HepG2 (cell line): Measurements from ENCODE around the gene STEAP1B. TPM values are rescaled to one million over a fixed set of nuclear protein-coding genes. Genes with fewer than 3 reads are reported as not detected.

Experiments used
- ATAC-seq: fragments of 200-7000 bp; cut with Tn5 transposase; 3 replicates; pipeline ENCODE4 v1.9.1; 2020; ENCODE audit warnings: mild to moderate bottlenecking, moderate library complexity
- BruUV-seq: library from RNA; stranded (reverse); fragments of 400-500 nt; replicated peaks from 2 replicates; lab custom pipeline; 2021; lab: Mats Ljungman, UMichigan
- CTCF ChIA-PET: fragments of 300-600 bp; formaldehyde crosslinking; extraction: SDS; loops from one replicate; lab custom pipeline; 2021; ENCODE audit warnings: low total read pairs, inconsistent platforms, low intra/inter-chr PET ratio; lab: Yijun Ruan, JAX
- POLR2A ChIA-PET: fragments of 350-600 bp; sonication (Branson Sonifier 250); formaldehyde crosslinking; loops from one replicate; lab custom pipeline; 2020; ENCODE audit warnings: antibody characterized with exemption, inconsistent platforms; lab: Yijun Ruan, JAX
- DNase-seq: peaks from one replicate; pipeline ENCODE4 v3.0.0-alpha.2; 2015; ENCODE audit warnings: low spot score
- FAIRE-seq: peaks from 3 replicates; lab custom pipeline; 2011; peaks lifted over from hg19 to GRCh38; lab: Jason Lieb, UNC
- H2AFZ ChIP-seq: one replicate; pipeline ENCODE4 v1.6.1; 2011; ENCODE audit warnings: low read length, inconsistent platforms
- H3K27ac ChIP-seq: fragments of 300-600 bp; 3 replicates; pipeline ENCODE4 v1.8.0; 2011; ENCODE audit warnings: mixed run types, mild to moderate bottlenecking, mixed read lengths, low read length, inconsistent platforms; ENCODE audit not compliant: insufficient read depth; ENCODE audit errors: extremely low read length
- H3K27me3 ChIP-seq, 2 experiments: fragments of 200-600 bp in 1 of 2; 2 replicates in 1 of 2; 3 replicates in 1 of 2; pipeline versions ENCODE4 v1.6.0 to v1.8.0; 2011; ENCODE audit warnings: low read length in 2 of 2, mild to moderate bottlenecking in 2 of 2, moderate library complexity in 2 of 2, inconsistent platforms in 1 of 2; ENCODE audit not compliant: insufficient read depth in 2 of 2, control insufficient read depth in 1 of 2
- H3K36me3 ChIP-seq, 2 experiments: fragments of 200-600 bp in 1 of 2; replicated peaks in 1 of 2; 2 replicates in 1 of 2; 3 replicates in 1 of 2; pipeline versions ENCODE4 v1.5.1 to v1.8.0; 2011; ENCODE audit warnings: low read length in 2 of 2, inconsistent platforms in 1 of 2; ENCODE audit not compliant: insufficient read depth in 2 of 2, control insufficient read depth in 1 of 2
- H3K4me1 ChIP-seq: 2 replicates; pipeline ENCODE4 v1.5.1; 2012; ENCODE audit warnings: low read length, inconsistent platforms; ENCODE audit not compliant: insufficient read depth
- H3K4me2 ChIP-seq: 2 replicates; pipeline ENCODE4 v1.6.0; 2011; ENCODE audit warnings: low read depth, low read length, inconsistent platforms
- H3K4me3 ChIP-seq, 3 experiments: fragments of 200-600 bp in 1 of 3; sonication (generic), shearing (Covaris generic) in 1 of 3; replicated peaks in 1 of 3; 2 replicates each; pipeline ENCODE4 v1.5.1; 2011 to 2016; ENCODE audit warnings: low read length in 3 of 3, inconsistent platforms in 2 of 3, low read depth in 2 of 3, mild to moderate bottlenecking in 2 of 3, control low read depth in 1 of 3, mixed read lengths in 1 of 3; ENCODE audit not compliant: insufficient read depth in 1 of 3
- H3K79me2 ChIP-seq: one replicate; pipeline ENCODE4 v1.6.1; 2011; ENCODE audit warnings: low read length, inconsistent platforms; ENCODE audit not compliant: insufficient read depth
- H3K9ac ChIP-seq: 2 replicates; pipeline ENCODE4 v1.6.0; 2011; ENCODE audit warnings: mild to moderate bottlenecking, low read depth, low read length, inconsistent platforms; ENCODE audit not compliant: insufficient read depth
- H3K9me3 ChIP-seq: 2 replicates; pipeline ENCODE4 v1.5.1; 2012; ENCODE audit warnings: mild to moderate bottlenecking, low read length
- H4K20me1 ChIP-seq: 2 replicates; pipeline ENCODE4 v1.6.0; 2011; ENCODE audit warnings: inconsistent platforms, mild to moderate bottlenecking, low read length, moderate library complexity; ENCODE audit not compliant: insufficient read depth
- ARID5B ChIP-seq: IDR thresholded peaks from 2 replicates; pipeline ENCODE4 v1.4.0; 2020; ENCODE audit warnings: mild to moderate bottlenecking, missing genetic modification reagents
- BHLHE40 ChIP-seq: IDR thresholded peaks from 2 replicates; pipeline ENCODE4 v1.6.1; 2011; ENCODE audit warnings: low read length, improper control_type of control experiment
- DNMT3B ChIP-seq: conservative IDR thresholded peaks from 2 replicates; pipeline ENCODE4 v1.6.1; 2016; ENCODE audit warnings: missing biosample characterization, control low read depth
- HOXA5 ChIP-seq: sonication (generic); formaldehyde crosslinking; IDR thresholded peaks from 2 replicates; pipeline ENCODE4 v1.4.0; 2020; ENCODE audit warnings: missing genetic modification reagents
- MAFF ChIP-seq: IDR thresholded peaks from 2 replicates; pipeline ENCODE4 v1.6.1; 2011; ENCODE audit warnings: low read depth, low read length, improper control_type of control experiment
- NFE2L1 ChIP-seq: sonication (generic); formaldehyde crosslinking; IDR thresholded peaks from 2 replicates; pipeline ENCODE4 v1.4.0; 2020; ENCODE audit warnings: missing genetic modification reagents, mild to moderate bottlenecking, borderline replicate concordance
- NR2F2 ChIP-seq: IDR thresholded peaks from 2 replicates; pipeline ENCODE4 v1.6.1; 2012; ENCODE audit warnings: low read depth, inconsistent platforms, borderline replicate concordance
- SMAD1 ChIP-seq: sonication (generic); formaldehyde crosslinking; IDR thresholded peaks from 2 replicates; pipeline ENCODE4 v1.4.0; 2020; ENCODE audit warnings: missing genetic modification reagents, low read depth, mild to moderate bottlenecking, borderline replicate concordance
- TFAP4 ChIP-seq: sonication (generic); IDR thresholded peaks from 2 replicates; pipeline ENCODE4 v1.6.1; 2016; ENCODE audit warnings: low read depth, borderline replicate concordance
- TP53 ChIP-seq: sonication (generic); formaldehyde crosslinking; conservative IDR thresholded peaks from 2 replicates; pipeline ENCODE4 v1.4.0; 2020; ENCODE audit warnings: missing genetic modification reagents
- ZNF17 ChIP-seq: sonication (generic); formaldehyde crosslinking; IDR thresholded peaks from 2 replicates; pipeline ENCODE4 v1.5.0; 2020; ENCODE audit warnings: mild to moderate bottlenecking, missing genetic modification reagents
- ZNF367 ChIP-seq: sonication (generic); formaldehyde crosslinking; IDR thresholded peaks from 2 replicates; pipeline ENCODE4 v1.4.0; 2020; ENCODE audit warnings: missing genetic modification reagents, borderline replicate concordance
- ZNF746 ChIP-seq: sonication (generic); formaldehyde crosslinking; IDR thresholded peaks from 2 replicates; pipeline ENCODE4 v1.8.0; 2022; ENCODE audit warnings: mild to moderate bottlenecking, missing genetic modification reagents
- ZNF891 ChIP-seq: sonication (generic); formaldehyde crosslinking; IDR thresholded peaks from 2 replicates; pipeline ENCODE4 v1.5.0; 2020; ENCODE audit warnings: mild to moderate bottlenecking, missing genetic modification reagents
- WGBS: methylation state at CpG from one replicate; pipeline ENCODE4 v1.1.6; 2017; ENCODE audit warnings: low lambda C conversion rate; 5-methylcytosine and 5-hydroxymethylcytosine counted together
- in situ Hi-C: cut with HindIII; loops from 2 replicates; pipeline ENCODE4 v1.10.0; 2017; ENCODE audit warnings: low pct_unique_long_range_greater_than_20kb; ENCODE audit not compliant: extremely low pct_ligation_motif_present
- intact Hi-C: fragments of 100-400 bp; cut with micrococcal nuclease; formaldehyde crosslinking; loops from one replicate; pipeline ENCODE4 v1.10.0; 2022; ENCODE audit not compliant: unreplicated experiment
- polyA plus RNA-seq, 8 experiments: library from polyadenylated mRNA; depleted of rRNA in 3 of 8; stranded (reverse) in 7 of 8; unstranded in 1 of 8; fragments of >200 nt; fragmentation: Illumina TruSeq in 4 of 8; extraction: Trizol in 4 of 8; gene quantifications; 2 replicates each; pipeline versions ENCODE4 v1.2.1 to v1.2.3, GENCODE V29; 2011 to 2016; ENCODE audit warnings: low read depth in 4 of 8, missing spikeins in 1 of 8, mixed read lengths in 1 of 8; ENCODE audit not compliant: insufficient read depth in 1 of 8
- total RNA-seq, 5 experiments: library from RNA; depleted of rRNA; stranded (reverse); fragments of >200 nt; fragmentation: Illumina TruSeq; extraction: Trizol; gene quantifications; 2 replicates each; pipeline ENCODE4 v1.2.3, GENCODE V29; 2016; ENCODE audit warnings: low read depth in 1 of 5
- TF ChIP-seq, protein P1 (sequence below): sonication (generic); formaldehyde crosslinking; IDR thresholded peaks from 2 replicates; pipeline ENCODE4 v1.4.0; 2020; ENCODE audit warnings: missing genetic modification reagents

Gene STEAP1B
- total and polyA plus RNA-seq, 2 of the 13 experiments (the other 11 are each of a cell fraction or from before 2014, with no cell fraction given) = not detected

- TF ChIP-seq ARID5B (CRISPR knock-in tag) (no peak), HOXA5 (CRISPR knock-in tag) (no peak), NR2F2 (no peak), ZNF17 (CRISPR knock-in tag) (no peak), MAFF (peak; percentile 41), TP53 (CRISPR knock-in tag) (no peak)
Measured at GRCh38 chr7:22422831-22423615, 77.0 kb downstream of the STEAP1B start (continued).

- Histone ChIP-seq H3K9ac (no peak overlapping the region), H3K79me2 (no peaks in the 10 kb centered on the region), H4K20me1 (no peaks in the 10 kb centered on the region), H3K4me2 (no peak overlapping the region), H3K4me1 (peaks cover 19% of the 10 kb centered on the region), H3K27ac (no peak overlapping the region), H3K4me3 (no peak overlapping the region), H3K9me3 (no peaks in the 10 kb centered on the region), H3K27me3 (peaks cover under 1 to 8% of the 10 kb centered on the region in 2 experiments; a peak in 2 of 5 replicates), H2AFZ (no peak overlapping the region), H3K36me3 (no peaks in the 10 kb centered on the region)
- FAIRE-seq (no peak), DNase-seq (no peak), ATAC-seq (no peak)
- intact Hi-C loops (no loop called here), in situ Hi-C loops (no loop called here)
- ChIA-PET CTCF (no interaction called here), POLR2A (interaction anchor here (1.2 kb wide), 1 partner anchor 21 kb away, joined by 3 read pairs; no protein-coding TSS in a partner anchor)
- WGBS = 55% methylated on average over 2 of the region's 2 CpGs
- BruUV-seq = no TSS peak
- TF ChIP-seq, protein P1, sequence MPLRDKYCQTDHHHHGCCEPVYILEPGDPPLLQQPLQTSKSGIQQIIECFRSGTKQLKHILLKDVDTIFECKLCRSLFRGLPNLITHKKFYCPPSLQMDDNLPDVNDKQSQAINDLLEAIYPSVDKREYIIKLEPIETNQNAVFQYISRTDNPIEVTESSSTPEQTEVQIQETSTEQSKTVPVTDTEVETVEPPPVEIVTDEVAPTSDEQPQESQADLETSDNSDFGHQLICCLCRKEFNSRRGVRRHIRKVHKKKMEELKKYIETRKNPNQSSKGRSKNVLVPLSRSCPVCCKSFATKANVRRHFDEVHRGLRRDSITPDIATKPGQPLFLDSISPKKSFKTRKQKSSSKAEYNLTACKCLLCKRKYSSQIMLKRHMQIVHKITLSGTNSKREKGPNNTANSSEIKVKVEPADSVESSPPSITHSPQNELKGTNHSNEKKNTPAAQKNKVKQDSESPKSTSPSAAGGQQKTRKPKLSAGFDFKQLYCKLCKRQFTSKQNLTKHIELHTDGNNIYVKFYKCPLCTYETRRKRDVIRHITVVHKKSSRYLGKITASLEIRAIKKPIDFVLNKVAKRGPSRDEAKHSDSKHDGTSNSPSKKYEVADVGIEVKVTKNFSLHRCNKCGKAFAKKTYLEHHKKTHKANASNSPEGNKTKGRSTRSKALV (CRISPR knock-in tag) = no peak
- TF ChIP-seq ZNF891 (CRISPR knock-in tag) = no peak
- TF ChIP-seq DNMT3B (CRISPR knock-in tag) = no peak
- no peak for TF ChIP-seq TFAP4
- no peak for TF ChIP-seq ZNF367 (CRISPR knock-in tag)
- TF ChIP-seq BHLHE40 = no peak
- no peak for TF ChIP-seq SMAD1 (CRISPR knock-in tag)
- no peak for TF ChIP-seq NFE2L1 (CRISPR knock-in tag)
- no peak for TF ChIP-seq ZNF746 (CRISPR knock-in tag)
Measured at GRCh38 chr7:22420973-22421635, 78.9 kb downstream of the STEAP1B start.
